Esophagus muscularis mucosa (tissue), 3 donors: Measurements from ENCODE around the gene CCL1.

Experiments used
- POLR2AphosphoS5 ChIP-seq, 2 donors: sonication (generic); formaldehyde crosslinking; IDR thresholded peaks; one replicate each; pipeline ENCODE4 v1.6.1; 2017; ENCODE audit warnings: antibody characterized with exemption in 2 of 2
- TF ChIP-seq, protein P1 (sequence below), 3 experiments: fragments of 200-600 bp in 2 of 3; fragments of 450-650 bp in 1 of 3; sonication (generic) in 2 of 3; IDR thresholded peaks; one replicate each; pipeline ENCODE4 v1.5.1; 2017 to 2019; ENCODE audit warnings: antibody characterized with exemption in 3 of 3, mild to moderate bottlenecking in 2 of 3, moderate library complexity in 1 of 3

DNA sequence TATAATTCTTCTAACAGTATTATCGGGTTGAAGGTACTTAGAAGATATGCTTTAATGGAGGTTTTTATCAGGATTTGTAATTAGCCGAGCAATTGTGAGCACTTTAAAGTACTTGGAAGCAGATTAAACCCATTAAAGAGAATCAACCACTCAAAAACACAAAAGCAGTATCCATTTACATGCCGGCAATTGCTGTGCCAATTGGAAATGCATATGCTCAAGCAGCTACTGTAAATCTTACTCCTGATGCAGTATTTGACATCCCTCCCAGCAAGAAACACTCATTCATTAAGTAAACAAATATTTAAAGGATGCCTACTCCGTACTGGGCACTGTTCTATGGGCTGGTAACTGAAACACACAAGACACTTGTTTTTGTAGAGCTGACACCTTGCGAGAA lies 11.4 kb upstream of the CCL1 start:
- TF ChIP-seq, protein P1, sequence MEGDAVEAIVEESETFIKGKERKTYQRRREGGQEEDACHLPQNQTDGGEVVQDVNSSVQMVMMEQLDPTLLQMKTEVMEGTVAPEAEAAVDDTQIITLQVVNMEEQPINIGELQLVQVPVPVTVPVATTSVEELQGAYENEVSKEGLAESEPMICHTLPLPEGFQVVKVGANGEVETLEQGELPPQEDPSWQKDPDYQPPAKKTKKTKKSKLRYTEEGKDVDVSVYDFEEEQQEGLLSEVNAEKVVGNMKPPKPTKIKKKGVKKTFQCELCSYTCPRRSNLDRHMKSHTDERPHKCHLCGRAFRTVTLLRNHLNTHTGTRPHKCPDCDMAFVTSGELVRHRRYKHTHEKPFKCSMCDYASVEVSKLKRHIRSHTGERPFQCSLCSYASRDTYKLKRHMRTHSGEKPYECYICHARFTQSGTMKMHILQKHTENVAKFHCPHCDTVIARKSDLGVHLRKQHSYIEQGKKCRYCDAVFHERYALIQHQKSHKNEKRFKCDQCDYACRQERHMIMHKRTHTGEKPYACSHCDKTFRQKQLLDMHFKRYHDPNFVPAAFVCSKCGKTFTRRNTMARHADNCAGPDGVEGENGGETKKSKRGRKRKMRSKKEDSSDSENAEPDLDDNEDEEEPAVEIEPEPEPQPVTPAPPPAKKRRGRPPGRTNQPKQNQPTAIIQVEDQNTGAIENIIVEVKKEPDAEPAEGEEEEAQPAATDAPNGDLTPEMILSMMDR (IDR thresholded peaks at IDR 0.05), result no peak
- no peak for TF ChIP-seq POLR2AphosphoS5 (IDR thresholded peaks at IDR 0.05)
